Endodermal cell (in vitro differentiated cells): ENCODE data around the gene PTCRA. TPM values are rescaled to one million over a fixed set of nuclear protein-coding genes. Genes with fewer than 3 reads are reported as not detected.

Experiments used
- DNase-seq: peaks from one replicate; pipeline ENCODE4 v3.0.0-alpha.2; 2017
- H3K27ac ChIP-seq: 2 replicates; pipeline ENCODE4 v1.5.1; 2013; ENCODE audit warnings: mild to moderate bottlenecking, low read depth, low read length, moderate library complexity
- H3K27me3 ChIP-seq: 2 replicates; pipeline ENCODE4 v1.6.1; 2013; ENCODE audit warnings: mild to moderate bottlenecking, low read length, moderate library complexity; ENCODE audit not compliant: insufficient read depth, control insufficient read depth, poor library complexity, severe bottlenecking
- H3K36me3 ChIP-seq: 2 replicates; pipeline ENCODE4 v1.7.0; 2013; ENCODE audit warnings: mild to moderate bottlenecking, low read length, moderate library complexity; ENCODE audit not compliant: control insufficient read depth, insufficient read depth
- H3K4me1 ChIP-seq: one replicate; pipeline ENCODE4 v1.7.0; 2013; ENCODE audit warnings: low read length; ENCODE audit not compliant: control insufficient read depth, insufficient read depth
- H3K4me3 ChIP-seq: 2 replicates; pipeline ENCODE4 v1.5.1; 2013; ENCODE audit warnings: mild to moderate bottlenecking, low read length, moderate library complexity
- H3K9ac ChIP-seq: 2 replicates; pipeline ENCODE4 v1.6.1; 2013; ENCODE audit warnings: mild to moderate bottlenecking, low read length, moderate library complexity; ENCODE audit not compliant: poor library complexity, severe bottlenecking; ENCODE audit errors: extremely low read depth
- H3K9me3 ChIP-seq: 2 replicates; pipeline ENCODE4 v1.6.1; 2013; ENCODE audit warnings: mild to moderate bottlenecking, low read length, moderate library complexity; ENCODE audit not compliant: control insufficient read depth
- H3K27ac Mint-ChIP-seq: 2 replicates; pipeline ENCODE4 v1.8.0; 2020; ENCODE audit warnings: mixed read lengths
- H3K27me3 Mint-ChIP-seq: 2 replicates; pipeline ENCODE4 v1.8.0; 2021; ENCODE audit warnings: mild to moderate bottlenecking, mixed read lengths; ENCODE audit not compliant: insufficient read depth
- H3K36me3 Mint-ChIP-seq: 2 replicates; pipeline ENCODE4 v1.8.0; 2020; ENCODE audit warnings: low read depth, mixed read lengths
- H3K4me1 Mint-ChIP-seq: 2 replicates; pipeline ENCODE4 v1.8.0; 2020; ENCODE audit warnings: mixed read lengths
- H3K4me3 Mint-ChIP-seq: 2 replicates; pipeline ENCODE4 v1.8.0; 2020; ENCODE audit warnings: mild to moderate bottlenecking, moderate library complexity, mixed read lengths
- H3K9me3 Mint-ChIP-seq: 2 replicates; pipeline ENCODE4 v1.8.0; 2020; ENCODE audit warnings: mild to moderate bottlenecking, mixed read lengths
- WGBS, 2 experiments: methylation state at CpG; one replicate each; pipeline versions ENCODE4 v1.1.5 to v1.1.7; 2013; ENCODE audit warnings: missing lambda C conversion rate in 2 of 2, mixed read lengths in 1 of 2; ENCODE audit not compliant: insufficient coverage in 1 of 2, insufficient read length in 1 of 2; 5-methylcytosine and 5-hydroxymethylcytosine counted together
- total RNA-seq, 2 donors: library from RNA; stranded (reverse); fragmentation: NEBNext Ultra II Directional in 1 of 2; extraction: Animal tissue kit (Norgen Biotek cat#: 25700) in 1 of 2; gene quantifications; 2 replicates in 1 of 2; 3 replicates in 1 of 2; pipeline ENCODE4 v1.2.1, GENCODE V29; 2021
- TF ChIP-seq, protein P1 (sequence below): fragments of 200-600 bp; sonication (generic); conservative IDR thresholded peaks from 2 replicates; pipeline ENCODE4 v1.5.0; 2021; ENCODE audit warnings: antibody characterized with exemption, mild to moderate bottlenecking

PTCRA gene
- total RNA-seq, 2 donors from 2014 or later = not detected

DNA sequence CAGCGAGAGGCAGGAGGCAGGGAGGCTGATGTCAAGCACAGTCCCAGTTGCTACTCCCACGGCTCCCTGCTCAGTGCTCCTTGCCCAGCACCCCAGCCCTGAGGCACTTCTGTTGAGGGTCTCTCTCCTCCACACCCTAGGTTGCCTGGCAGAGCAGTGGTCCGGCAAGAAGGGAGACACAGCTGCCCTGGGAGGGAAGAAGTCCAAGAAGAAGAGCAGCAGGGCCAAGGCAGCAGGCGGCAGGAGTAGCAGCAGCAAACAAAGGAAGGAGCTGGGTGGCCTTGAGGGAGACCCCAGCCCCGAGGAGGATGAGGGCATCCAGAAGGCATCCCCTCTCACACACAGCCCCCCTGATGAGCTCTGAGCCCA, 22.6 kb downstream of the PTCRA start:
- Mint-ChIP-seq H3K36me3 (peaks cover 60% of the 10 kb centered on the region), H3K4me1 (no peaks in the 10 kb centered on the region), H3K27ac (no peak overlapping the region), H3K4me3 (no peak overlapping the region), H3K9me3 (no peaks in the 10 kb centered on the region), H3K27me3 (no peaks in the 10 kb centered on the region)
- WGBS, 2 experiments = 90 to 95% methylated on average over 2 to 5 of the region's 5 CpGs
- Histone ChIP-seq H3K9ac (no peak overlapping the region), H3K4me3 (no peak overlapping the region), H3K27me3 (no peaks in the 10 kb centered on the region), H3K27ac (no peak overlapping the region), H3K9me3 (no peaks in the 10 kb centered on the region), H3K36me3 (peaks cover 64% of the 10 kb centered on the region), H3K4me1 (no peaks in the 10 kb centered on the region)
- DNase-seq = no peak
- TF ChIP-seq, protein P1, sequence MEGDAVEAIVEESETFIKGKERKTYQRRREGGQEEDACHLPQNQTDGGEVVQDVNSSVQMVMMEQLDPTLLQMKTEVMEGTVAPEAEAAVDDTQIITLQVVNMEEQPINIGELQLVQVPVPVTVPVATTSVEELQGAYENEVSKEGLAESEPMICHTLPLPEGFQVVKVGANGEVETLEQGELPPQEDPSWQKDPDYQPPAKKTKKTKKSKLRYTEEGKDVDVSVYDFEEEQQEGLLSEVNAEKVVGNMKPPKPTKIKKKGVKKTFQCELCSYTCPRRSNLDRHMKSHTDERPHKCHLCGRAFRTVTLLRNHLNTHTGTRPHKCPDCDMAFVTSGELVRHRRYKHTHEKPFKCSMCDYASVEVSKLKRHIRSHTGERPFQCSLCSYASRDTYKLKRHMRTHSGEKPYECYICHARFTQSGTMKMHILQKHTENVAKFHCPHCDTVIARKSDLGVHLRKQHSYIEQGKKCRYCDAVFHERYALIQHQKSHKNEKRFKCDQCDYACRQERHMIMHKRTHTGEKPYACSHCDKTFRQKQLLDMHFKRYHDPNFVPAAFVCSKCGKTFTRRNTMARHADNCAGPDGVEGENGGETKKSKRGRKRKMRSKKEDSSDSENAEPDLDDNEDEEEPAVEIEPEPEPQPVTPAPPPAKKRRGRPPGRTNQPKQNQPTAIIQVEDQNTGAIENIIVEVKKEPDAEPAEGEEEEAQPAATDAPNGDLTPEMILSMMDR = no peak

DNA sequence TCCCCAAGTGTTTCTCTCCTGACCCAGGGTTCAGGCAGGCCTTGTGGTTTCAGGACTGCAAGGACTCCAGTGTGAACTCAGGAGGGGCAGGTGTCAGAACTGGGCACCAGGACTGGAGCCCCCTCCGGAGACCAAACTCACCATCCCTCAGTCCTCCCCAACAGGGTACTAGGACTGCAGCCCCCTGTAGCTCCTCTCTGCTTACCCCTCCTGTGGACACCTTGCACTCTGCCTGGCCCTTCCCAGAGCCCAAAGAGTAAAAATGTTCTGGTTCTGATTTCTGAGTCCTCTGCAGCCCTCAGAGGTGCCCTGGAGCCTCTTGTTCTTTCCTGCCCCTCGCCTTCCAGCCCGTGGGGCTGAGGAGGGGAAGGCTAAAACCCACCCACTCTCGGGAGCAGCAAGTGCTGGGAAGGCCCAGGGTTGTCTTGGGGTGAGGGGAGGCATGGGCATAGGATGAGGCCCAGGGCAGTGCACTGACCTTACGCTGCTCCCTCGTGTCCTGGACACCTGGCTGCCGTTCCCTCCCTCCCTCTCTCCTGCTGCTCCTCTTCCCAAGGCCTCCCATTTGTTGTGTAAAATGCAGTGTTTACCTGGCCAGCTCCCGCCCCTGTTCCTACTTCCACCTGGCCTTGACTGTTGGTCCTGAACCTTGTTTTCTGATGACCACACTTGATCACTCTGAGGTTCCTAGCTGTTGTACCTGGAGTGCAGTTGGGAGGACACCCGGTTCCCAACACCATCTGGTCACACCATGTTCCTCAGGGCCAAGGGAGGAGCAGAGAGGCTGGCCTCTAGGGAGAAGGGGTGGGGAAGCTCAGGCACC, 23.3 kb downstream of the PTCRA start:
- Mint-ChIP-seq H3K4me1 (no peaks in the 10 kb centered on the region), H3K27me3 (no peaks in the 10 kb centered on the region), H3K9me3 (no peaks in the 10 kb centered on the region), H3K36me3 (peaks cover 63% of the 10 kb centered on the region), H3K27ac (no peak overlapping the region), H3K4me3 (no peak overlapping the region)
- TF ChIP-seq, protein P1 = no peak
- no peak overlapping the region for H3K9ac ChIP-seq
- H3K9me3 ChIP-seq = no peaks in the 10 kb centered on the region
- H3K27ac ChIP-seq = no peak overlapping the region
- WGBS, 2 experiments = 90 to 92% methylated on average over 9 of the region's 9 CpGs
- H3K36me3 ChIP-seq = peaks cover 63% of the 10 kb centered on the region
- no peak overlapping the region for H3K4me3 ChIP-seq
- no peaks in the 10 kb centered on the region for H3K27me3 ChIP-seq
- DNase-seq = no peak
- H3K4me1 ChIP-seq = no peaks in the 10 kb centered on the region

DNA sequence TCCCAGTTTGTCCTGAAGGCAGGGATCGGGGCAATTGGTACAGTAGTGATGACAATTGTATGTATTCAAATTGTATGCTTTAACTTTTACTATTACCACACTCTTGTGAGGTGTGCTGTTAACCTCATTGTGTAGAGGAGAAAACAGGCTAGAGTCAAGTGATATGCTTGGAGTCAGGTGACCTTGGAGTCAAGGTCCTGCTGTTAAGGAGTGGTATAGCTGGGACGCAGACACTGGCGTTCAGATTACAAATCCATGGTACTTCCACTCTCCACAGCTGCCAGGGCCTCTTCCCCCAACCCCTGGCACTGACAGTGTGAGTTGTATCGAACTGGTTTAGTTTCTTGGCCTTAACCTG, 23.9 kb downstream of the PTCRA start:
- DNase-seq = no peak
- Histone ChIP-seq H3K9ac (no peak overlapping the region), H3K4me1 (no peaks in the 10 kb centered on the region), H3K27me3 (no peaks in the 10 kb centered on the region), H3K27ac (no peak overlapping the region), H3K36me3 (peaks cover 58% of the 10 kb centered on the region), H3K9me3 (no peaks in the 10 kb centered on the region), H3K4me3 (no peak overlapping the region)
- Mint-ChIP-seq H3K4me1 (no peaks in the 10 kb centered on the region), H3K4me3 (no peak overlapping the region), H3K27me3 (no peaks in the 10 kb centered on the region), H3K9me3 (no peaks in the 10 kb centered on the region), H3K36me3 (peaks cover 63% of the 10 kb centered on the region), H3K27ac (no peak overlapping the region)
- 95% methylated on average over 4 of the region's 4 CpGs; no CpG with 5 or more reads in 1 of the 2 experiments for WGBS, 2 experiments
- TF ChIP-seq, protein P1 = no peak
